IPS DF 4.7 (cell line): ENCODE data around the gene LRRC74A.
A peak's percentile ranks its signal among the peaks of the same experiment; 100 is the strongest.

ENCODE experiments used
- DNase-seq: peaks from one replicate; pipeline ENCODE4 v3.0.0-alpha.2; 2013; ENCODE audit warnings: low spot score; ENCODE audit errors: extremely low read depth

Gene LRRC74A

DNA sequence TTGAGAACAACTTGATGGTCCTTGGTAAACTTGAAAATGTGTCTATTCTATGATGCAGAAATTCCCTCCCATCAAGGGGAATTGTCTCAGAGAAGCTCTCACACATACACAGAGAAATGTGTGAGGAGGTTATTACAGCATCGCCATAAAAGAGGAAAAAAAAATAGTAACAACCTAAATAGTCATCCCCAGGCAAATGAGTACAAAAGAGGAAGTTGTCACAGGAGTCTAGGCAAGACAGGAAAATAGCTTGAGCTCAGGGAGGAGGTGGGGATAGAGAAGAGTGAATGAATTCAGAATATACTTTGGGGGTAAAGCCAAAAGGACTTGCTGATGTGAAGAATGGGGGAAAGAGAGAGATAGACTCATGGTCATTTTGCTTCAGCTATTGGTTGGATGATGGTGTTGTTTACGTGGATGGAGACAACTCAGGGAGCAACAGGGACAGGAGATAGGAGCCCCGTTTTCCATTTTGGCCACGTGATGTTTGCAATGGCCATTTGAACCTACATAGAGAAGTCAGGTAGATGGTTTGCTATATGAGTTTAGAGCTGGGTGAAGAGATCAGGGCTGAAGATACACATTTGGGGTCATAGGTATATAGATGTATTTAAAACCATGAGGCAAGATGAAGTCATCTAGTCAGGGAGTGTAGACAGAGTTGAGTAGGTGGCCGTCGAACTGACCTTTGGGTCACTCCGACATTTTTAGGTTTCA lies 20.3 kb downstream of the LRRC74A start:
- DNase-seq = no peak

- no peak for DNase-seq
These were observed 22.7 kb downstream of the LRRC74A start for GRCh38 chr14:76848879-76849278.

GRCh38 chr14:76855066-76855465 lies 28.9 kb downstream of the LRRC74A start:
- no peak for DNase-seq

DNA sequence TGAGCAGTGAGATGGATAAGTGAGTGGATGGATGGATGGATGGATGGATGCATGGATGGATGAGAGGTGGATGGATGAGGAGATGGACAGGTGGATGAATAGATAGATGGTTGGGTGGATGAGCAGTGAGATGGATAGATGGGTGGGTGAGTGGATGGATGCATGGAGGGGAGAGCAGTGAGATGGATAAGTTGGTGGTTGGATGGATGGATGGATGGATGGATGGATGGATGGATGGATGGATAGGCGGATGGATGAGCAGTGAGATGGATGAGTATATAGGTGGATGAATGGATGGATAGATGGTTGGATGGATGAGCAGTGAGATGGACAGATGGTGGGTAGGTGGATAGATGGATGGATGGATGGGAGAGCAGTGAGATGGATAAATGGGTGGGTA lies 30.6 kb downstream of the LRRC74A start:
- DNase-seq = no peak

DNA sequence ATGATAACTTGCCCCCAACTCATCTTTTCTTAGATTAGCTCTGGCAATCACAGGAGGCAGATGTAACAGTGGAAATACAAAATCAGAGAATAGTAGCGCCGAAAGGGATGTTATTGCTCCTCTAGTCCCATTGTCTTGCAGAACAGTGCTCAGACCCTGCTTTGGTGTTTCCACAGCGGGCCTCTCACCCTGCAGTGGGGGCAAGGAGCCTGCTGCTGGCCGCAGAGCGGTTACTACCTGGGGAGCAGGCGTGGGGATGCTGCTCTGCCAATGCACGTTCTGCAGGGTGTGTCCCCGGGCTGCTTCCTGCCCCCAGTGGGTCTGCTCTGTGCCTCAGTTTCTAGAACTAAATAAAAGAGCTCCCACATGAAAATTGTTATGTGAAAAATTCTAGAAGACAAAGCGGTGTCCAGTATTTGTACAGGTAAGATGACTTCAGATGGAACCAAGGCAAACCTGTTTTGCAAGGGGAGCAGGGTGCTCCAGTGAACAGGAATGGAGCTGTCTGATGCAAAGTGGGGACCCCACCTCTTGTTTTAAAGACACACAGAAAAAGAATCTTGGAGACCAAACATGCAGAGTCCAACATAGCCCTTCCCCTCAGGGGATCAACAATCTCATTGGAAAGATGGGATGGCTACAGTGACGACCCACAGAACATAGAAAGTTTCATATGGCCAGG lies 35.5 kb downstream of the LRRC74A start:
- no peak for DNase-seq

- no peak for DNase-seq
These were observed 36.5 kb downstream of the LRRC74A start for GRCh38 chr14:76862546-76863282.

DNA sequence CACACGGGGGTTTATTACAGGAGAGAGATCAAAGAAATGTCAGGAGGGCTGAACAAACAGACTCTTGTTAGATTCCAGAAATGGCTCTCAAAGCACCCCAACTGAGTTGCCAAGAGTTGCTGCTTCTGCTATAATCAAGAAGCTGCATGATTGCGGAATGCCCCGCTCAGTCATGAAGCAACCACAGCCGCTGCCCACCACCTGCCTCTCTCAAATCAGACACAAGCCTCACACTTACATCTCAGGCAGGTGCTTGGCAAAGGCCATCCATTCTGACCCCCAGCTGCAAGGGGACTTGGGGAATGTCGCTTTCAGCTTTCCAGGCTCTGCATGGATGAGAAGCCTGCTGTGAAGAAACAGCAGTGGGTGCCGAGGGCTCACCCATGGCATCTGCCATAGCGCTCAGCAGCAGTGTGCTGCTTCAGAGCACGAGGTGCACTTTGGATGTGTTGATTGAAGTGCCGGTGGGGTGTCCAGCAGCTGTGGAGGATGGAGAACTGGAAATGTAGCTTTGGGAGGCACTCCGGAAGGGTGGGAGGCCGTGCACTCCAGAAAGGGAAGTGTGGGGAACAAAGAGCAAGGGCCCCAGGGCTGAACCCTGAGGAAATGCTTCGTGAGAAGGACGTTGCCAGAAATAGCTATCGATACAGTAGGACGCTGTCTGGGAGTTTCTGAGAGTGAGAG lies 37.7 kb downstream of the LRRC74A start:
- no peak for DNase-seq

- no peak for DNase-seq
These were observed 40.2 kb downstream of the LRRC74A start for GRCh38 chr14:76866456-76866855.

GRCh38 chr14:76867516-76868453 lies 41.6 kb downstream of the LRRC74A start:
- no peak for DNase-seq

DNA sequence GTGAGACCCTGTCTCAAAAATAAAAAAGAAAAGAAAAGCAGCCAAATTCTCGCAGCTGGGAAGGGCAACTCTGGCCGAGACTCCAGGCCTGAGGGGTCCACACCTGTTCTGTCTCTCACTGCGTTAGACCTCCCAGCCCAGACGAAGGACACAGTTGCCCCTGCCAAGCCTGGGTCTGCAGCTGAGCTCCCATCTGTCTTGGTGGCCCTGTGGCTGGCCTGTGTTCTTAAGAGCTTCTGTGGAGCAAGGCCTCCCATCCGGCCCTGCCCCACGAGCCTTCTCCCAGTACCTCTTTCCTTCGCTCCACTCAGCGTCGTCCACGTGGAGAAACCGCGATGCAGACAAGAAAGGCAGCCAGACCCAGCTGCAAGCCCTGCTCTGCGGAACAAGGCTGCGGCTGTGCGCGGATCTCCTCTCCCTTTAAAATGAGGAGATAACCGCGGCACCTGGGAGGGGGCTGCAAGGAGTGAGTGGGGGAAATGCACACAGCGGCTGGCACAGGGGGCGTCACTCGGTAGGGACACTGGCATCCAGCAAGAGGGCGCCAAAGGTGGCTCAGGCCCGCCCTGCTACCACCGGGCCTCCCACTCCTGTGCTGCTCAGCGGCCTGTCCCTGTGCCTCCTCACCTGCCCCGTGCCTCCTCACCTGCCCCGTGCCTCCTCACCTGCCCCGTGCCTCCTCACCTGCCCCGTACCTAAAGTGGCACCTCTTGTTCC lies 42.4 kb downstream of the LRRC74A start:
- no peak for DNase-seq

DNA sequence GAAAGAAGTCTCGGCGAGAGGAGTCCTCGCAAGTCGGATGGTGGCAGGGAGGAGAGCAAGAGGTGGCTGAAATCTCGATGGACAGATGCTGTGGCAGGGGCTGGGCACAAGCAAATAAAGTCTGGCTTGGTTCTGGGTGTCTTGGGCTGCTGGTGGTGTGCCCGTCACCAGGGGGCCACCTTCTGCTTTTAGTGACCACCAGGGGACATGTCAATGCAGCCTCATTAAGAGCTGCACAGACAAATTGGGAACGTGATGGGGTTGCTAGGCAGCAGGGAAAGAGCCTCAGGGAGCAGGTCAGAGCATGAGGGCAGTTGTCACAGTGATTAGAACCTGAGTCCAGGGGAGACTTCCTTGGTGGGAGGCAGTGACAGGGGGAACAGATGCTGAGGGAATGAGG lies 44.0 kb downstream of the LRRC74A start:
- no peak for DNase-seq

- no peak for DNase-seq
These were observed 46.7 kb downstream of the LRRC74A start for GRCh38 chr14:76872796-76873432.

DNA sequence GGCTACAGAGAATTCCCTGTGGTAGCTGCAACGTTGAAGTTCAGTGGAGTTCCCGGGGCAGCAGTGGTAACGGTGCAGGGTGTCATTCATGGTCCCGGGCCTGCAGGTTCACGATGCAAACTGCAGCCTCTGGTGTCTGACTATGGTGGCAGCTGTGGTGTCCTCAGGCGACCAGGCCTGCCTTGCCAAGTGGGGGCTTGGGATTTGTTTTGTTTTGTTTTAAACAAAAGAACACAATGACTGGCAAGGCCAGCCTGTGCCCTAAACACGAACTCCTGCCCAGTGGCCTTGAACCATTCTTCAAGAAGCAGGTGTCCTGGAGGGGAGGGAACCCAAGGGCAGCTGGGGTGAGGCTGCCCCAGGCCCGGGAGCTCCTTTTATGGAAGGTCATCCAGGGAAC lies 48.5 kb downstream of the LRRC74A start:
- no peak for DNase-seq

- DNase-seq = peak; percentile 66
These were observed 49.9 kb downstream of the LRRC74A start for GRCh38 chr14:76876076-76876475.

DNA sequence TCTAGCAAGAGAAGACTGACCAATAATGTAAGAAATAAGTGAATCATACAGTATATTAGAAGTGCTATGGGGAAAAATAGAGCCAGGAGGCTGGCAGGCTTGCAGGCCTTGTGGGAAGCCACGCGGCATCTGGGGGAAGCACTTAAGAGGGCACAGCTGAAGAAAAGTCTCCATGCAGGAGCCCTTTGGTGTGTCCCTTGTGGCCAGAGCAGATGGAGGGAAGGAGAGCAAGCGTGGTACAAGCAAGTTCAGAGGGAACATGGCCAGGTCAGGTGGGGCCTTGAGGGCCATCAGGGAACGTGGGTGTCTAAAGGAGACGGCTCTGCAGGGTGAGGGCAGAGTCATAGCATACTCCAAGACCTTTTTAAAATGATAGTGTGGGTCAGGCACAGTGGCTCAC lies 51.7 kb downstream of the LRRC74A start:
- DNase-seq = no peak

GRCh38 chr14:76880449-76880848 lies 54.2 kb downstream of the LRRC74A start:
- no peak for DNase-seq

DNA sequence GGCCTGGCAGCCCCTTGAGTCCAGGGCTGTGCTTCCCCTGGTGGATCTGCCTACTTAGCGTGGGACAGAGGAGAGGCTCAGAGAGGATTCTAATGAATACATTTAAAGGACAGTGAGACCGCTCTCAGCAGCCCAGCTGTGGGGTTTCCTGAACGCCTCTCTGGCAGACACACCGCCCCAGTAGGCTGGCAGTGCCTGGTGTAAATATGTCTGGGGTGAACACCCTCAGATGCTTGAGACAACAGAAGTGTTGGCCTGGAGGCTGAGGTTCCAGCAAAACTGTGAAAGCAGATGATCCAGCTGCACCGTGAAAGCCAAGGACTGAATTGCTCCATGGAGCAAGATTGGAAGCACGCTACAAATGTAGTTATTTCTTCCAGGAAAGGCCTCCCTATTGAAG lies 55.1 kb downstream of the LRRC74A start:
- no peak for DNase-seq

- DNase-seq = no peak
These were observed 56.4 kb downstream of the LRRC74A start for GRCh38 chr14:76882651-76883050.

DNA sequence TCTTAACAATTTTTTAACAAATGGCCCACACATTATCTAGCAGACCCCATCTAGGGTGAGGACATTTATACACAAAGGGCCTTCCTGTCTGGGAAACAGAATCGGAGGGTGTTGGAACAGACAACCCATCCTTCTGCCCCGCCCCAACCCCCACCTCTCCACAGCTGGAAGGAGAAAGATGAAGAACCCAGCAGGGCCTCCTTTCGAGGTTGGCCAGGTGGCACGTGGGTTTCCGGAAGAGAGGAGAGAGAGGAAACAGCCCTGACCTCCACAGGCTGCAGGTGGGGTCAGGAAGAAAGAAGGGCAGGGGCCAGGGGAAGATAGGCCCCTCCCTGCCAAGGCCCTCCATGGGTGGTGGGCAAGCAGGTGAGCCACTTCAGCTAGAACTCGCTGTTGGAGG lies 57.2 kb downstream of the LRRC74A start:
- no peak for DNase-seq

DNA sequence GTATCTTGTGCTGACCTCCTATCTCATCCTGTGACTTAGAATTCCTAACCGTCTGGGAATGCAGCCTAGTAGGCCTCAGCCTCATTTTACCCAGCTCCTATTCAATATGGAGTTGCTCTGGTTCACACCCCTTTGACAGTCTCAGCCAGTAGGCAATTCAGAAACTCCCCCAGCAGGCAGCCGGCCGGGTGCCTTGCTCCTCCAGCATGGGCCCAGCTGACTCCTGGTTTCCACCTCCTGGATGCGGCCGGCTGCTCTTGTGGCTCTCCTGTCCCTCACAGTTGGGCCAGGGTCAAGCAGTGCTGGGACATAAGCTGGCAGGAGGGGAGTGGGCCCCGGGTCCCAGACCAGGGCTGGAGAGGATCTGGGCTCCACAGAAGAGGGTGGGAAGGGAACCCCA lies 58.2 kb downstream of the LRRC74A start:
- no peak for DNase-seq
